Neuron (in vitro differentiated cells): ENCODE data around the gene DMXL1.
"Not testable (repeated sequence)": the region's sequence is repeated elsewhere in the genome, so short reads cannot be mapped to it uniquely, and the experiment has no call there.

ENCODE experiments used
- H2AFZ ChIP-seq: one replicate; pipeline ENCODE4 v1.6.1; 2013; ENCODE audit warnings: low read depth, mild to moderate bottlenecking, inconsistent platforms, low read length, moderate library complexity
- H3K27me3 ChIP-seq: one replicate; pipeline ENCODE4 v1.6.1; 2013; ENCODE audit warnings: low read length; ENCODE audit not compliant: insufficient read depth
- H3K36me3 ChIP-seq: one replicate; pipeline ENCODE4 v1.6.1; 2013; ENCODE audit warnings: low read length; ENCODE audit not compliant: insufficient read depth
- H3K4me1 ChIP-seq: one replicate; pipeline ENCODE4 v1.6.1; 2013; ENCODE audit warnings: low read length; ENCODE audit not compliant: insufficient read depth
- H3K4me3 ChIP-seq: 2 replicates; pipeline ENCODE4 v1.5.1; 2013; ENCODE audit warnings: mild to moderate bottlenecking, low read length, moderate library complexity
- H3K9me3 ChIP-seq: one replicate; pipeline ENCODE4 v1.6.1; 2013; ENCODE audit warnings: low read length

DMXL1 gene

GRCh38 chr5:119074419-119074818 lies 3.5 kb downstream of the DMXL1 start:
- Histone ChIP-seq H3K9me3 (no peaks in the 10 kb centered on the region), H3K36me3 (no peaks in the 10 kb centered on the region), H3K4me1 (peaks cover 13% of the 10 kb centered on the region), H2AFZ (no peak overlapping the region), H3K4me3 (no peak overlapping the region), H3K27me3 (no peaks in the 10 kb centered on the region)

GRCh38 chr5:119075269-119075668 lies 4.4 kb downstream of the DMXL1 start:
- H3K9me3 ChIP-seq: not testable (repeated sequence)

GRCh38 chr5:119076080-119076479 lies 5.2 kb downstream of the DMXL1 start:
- peaks cover 13% of the 10 kb centered on the region for H3K4me1 ChIP-seq
- H3K9me3 ChIP-seq: no peaks in the 10 kb centered on the region
- H3K27me3 ChIP-seq: no peaks in the 10 kb centered on the region
- peaks cover 1% of the 10 kb centered on the region for H3K36me3 ChIP-seq
- no peak overlapping the region for H3K4me3 ChIP-seq
- no peak overlapping the region for H2AFZ ChIP-seq

More at GRCh38 chr5:119075269-119075668, 4.4 kb downstream of the DMXL1 start:
- peaks cover 13% of the 10 kb centered on the region for H3K4me1 ChIP-seq
- H2AFZ ChIP-seq, H3K4me3 ChIP-seq, H3K27me3 ChIP-seq, H3K36me3 ChIP-seq: not testable (repeated sequence)

GRCh38 chr5:119077444-119077843 lies 6.6 kb downstream of the DMXL1 start:
- no peaks in the 10 kb centered on the region for H3K9me3 ChIP-seq
- no peaks in the 10 kb centered on the region for H3K27me3 ChIP-seq
- H3K4me1 ChIP-seq: peaks cover 9% of the 10 kb centered on the region
- H3K4me3 ChIP-seq: no peak overlapping the region
- H3K36me3 ChIP-seq: peaks cover 3% of the 10 kb centered on the region
- H2AFZ ChIP-seq: no peak overlapping the region

- no peaks in the 10 kb centered on the region for H3K9me3 ChIP-seq
- no peaks in the 10 kb centered on the region for H3K27me3 ChIP-seq
- no peak overlapping the region for H2AFZ ChIP-seq
- H3K4me3 ChIP-seq: no peak overlapping the region
- peaks cover 3% of the 10 kb centered on the region for H3K36me3 ChIP-seq
- peaks cover 3% of the 10 kb centered on the region for H3K4me1 ChIP-seq
Measured at GRCh38 chr5:119078071-119078846, 7.4 kb downstream of the DMXL1 start.

- Histone ChIP-seq H2AFZ (no peak overlapping the region), H3K9me3 (no peaks in the 10 kb centered on the region), H3K4me1 (peaks cover 3% of the 10 kb centered on the region), H3K36me3 (peaks cover 3% of the 10 kb centered on the region), H3K4me3 (no peak overlapping the region), H3K27me3 (no peaks in the 10 kb centered on the region)
Measured at GRCh38 chr5:119078861-119079260, 8.0 kb downstream of the DMXL1 start.

GRCh38 chr5:119079318-119079921 lies 8.5 kb downstream of the DMXL1 start:
- Histone ChIP-seq H2AFZ (no peak overlapping the region), H3K4me3 (no peak overlapping the region), H3K9me3 (no peaks in the 10 kb centered on the region), H3K27me3 (no peaks in the 10 kb centered on the region), H3K36me3 (peaks cover 3% of the 10 kb centered on the region), H3K4me1 (peaks cover 3% of the 10 kb centered on the region)

- Histone ChIP-seq H2AFZ (no peak overlapping the region), H3K9me3 (peaks cover under 1% of the 10 kb centered on the region), H3K27me3 (no peaks in the 10 kb centered on the region), H3K4me3 (no peak overlapping the region), H3K36me3 (peaks cover 3% of the 10 kb centered on the region), H3K4me1 (peaks cover 3% of the 10 kb centered on the region)
Measured at GRCh38 chr5:119080936-119081335, 10.0 kb downstream of the DMXL1 start.

- Histone ChIP-seq H3K9me3 (peaks cover 3% of the 10 kb centered on the region), H3K4me1 (peaks cover 3% of the 10 kb centered on the region), H3K36me3 (peaks cover 3% of the 10 kb centered on the region), H3K27me3 (no peaks in the 10 kb centered on the region), H3K4me3 (no peak overlapping the region), H2AFZ (no peak overlapping the region)
Measured at GRCh38 chr5:119082691-119083090, 11.8 kb downstream of the DMXL1 start.

GRCh38 chr5:119083679-119084078 lies 12.8 kb downstream of the DMXL1 start:
- H3K4me3 ChIP-seq: no peak overlapping the region
- peaks cover 3% of the 10 kb centered on the region for H3K4me1 ChIP-seq
- no peak overlapping the region for H2AFZ ChIP-seq
- no peaks in the 10 kb centered on the region for H3K27me3 ChIP-seq
- H3K9me3 ChIP-seq: peaks cover 3% of the 10 kb centered on the region
- H3K36me3 ChIP-seq: peaks cover 3% of the 10 kb centered on the region

GRCh38 chr5:119088438-119088837 lies 17.6 kb downstream of the DMXL1 start:
- H2AFZ ChIP-seq: no peak overlapping the region
- H3K4me1 ChIP-seq: no peaks in the 10 kb centered on the region
- H3K9me3 ChIP-seq: peaks cover 8% of the 10 kb centered on the region
- H3K36me3 ChIP-seq: no peaks in the 10 kb centered on the region
- H3K27me3 ChIP-seq: no peaks in the 10 kb centered on the region
- H3K4me3 ChIP-seq: no peak overlapping the region

GRCh38 chr5:119095611-119096010 lies 24.7 kb downstream of the DMXL1 start:
- no peak overlapping the region for H3K4me3 ChIP-seq
- H2AFZ ChIP-seq: no peak overlapping the region
- no peaks in the 10 kb centered on the region for H3K4me1 ChIP-seq
- peaks cover 6% of the 10 kb centered on the region for H3K9me3 ChIP-seq
- H3K36me3 ChIP-seq: peaks cover 10% of the 10 kb centered on the region
- no peaks in the 10 kb centered on the region for H3K27me3 ChIP-seq

GRCh38 chr5:119105971-119106370 lies 35.1 kb downstream of the DMXL1 start:
- no peaks in the 10 kb centered on the region for H3K4me1 ChIP-seq
- H3K27me3 ChIP-seq: no peaks in the 10 kb centered on the region
- no peak overlapping the region for H2AFZ ChIP-seq
- no peak overlapping the region for H3K4me3 ChIP-seq
- no peaks in the 10 kb centered on the region for H3K9me3 ChIP-seq
- peaks cover 12% of the 10 kb centered on the region for H3K36me3 ChIP-seq
